Ramos (cell line): ENCODE results near the gene ARVCF.

ENCODE experiments used
- in situ Hi-C: fragments of 300-500 bp; cut with MboI; formaldehyde crosslinking; loops from one replicate; pipeline ENCODE4 v1.14.3; 2022; ENCODE audit warnings: low sequenced_read_pairs; ENCODE audit not compliant: unreplicated experiment

Gene ARVCF

DNA sequence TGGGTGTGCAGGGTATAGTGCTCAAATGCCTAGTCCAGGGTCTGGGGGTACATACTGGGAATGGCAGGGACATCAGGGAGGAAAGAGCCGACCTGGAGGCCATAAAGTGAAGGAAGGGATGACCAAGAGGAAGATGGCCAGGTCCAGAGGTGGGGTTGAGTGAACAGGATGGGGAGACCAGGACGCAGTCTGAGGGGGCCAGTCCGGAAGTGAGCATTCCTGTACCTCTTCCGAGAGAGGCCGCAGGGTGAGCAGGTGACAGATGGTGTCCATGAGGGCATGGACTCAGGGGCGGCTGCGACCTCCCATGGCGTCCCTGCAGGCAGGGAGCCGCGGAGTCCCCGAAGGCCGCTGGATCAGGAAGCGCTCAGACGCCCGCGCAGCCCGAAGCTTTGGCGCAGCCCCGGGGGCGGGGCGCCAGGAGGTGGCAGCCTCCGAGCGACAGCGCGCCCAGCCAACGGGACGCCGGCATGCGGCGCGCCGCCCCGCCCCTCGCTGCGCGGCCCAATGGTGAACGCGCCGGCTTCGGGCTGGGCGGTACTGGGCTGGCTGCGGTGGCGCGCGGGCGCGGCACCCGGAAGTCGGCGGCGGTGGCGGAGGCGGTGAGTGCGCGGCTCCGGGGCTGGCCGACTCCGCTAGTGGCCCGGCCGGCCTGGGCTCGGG, 4.0 kb upstream of the ARVCF start, which contains the start of gene TANGO2:
TANGO2 (plus strand) TSS at position 578 of the 663 bp plus-strand sequence. CDS start 15,689 bp downstream, outside the sequence.
- in situ Hi-C loops = no loop called here

DNA sequence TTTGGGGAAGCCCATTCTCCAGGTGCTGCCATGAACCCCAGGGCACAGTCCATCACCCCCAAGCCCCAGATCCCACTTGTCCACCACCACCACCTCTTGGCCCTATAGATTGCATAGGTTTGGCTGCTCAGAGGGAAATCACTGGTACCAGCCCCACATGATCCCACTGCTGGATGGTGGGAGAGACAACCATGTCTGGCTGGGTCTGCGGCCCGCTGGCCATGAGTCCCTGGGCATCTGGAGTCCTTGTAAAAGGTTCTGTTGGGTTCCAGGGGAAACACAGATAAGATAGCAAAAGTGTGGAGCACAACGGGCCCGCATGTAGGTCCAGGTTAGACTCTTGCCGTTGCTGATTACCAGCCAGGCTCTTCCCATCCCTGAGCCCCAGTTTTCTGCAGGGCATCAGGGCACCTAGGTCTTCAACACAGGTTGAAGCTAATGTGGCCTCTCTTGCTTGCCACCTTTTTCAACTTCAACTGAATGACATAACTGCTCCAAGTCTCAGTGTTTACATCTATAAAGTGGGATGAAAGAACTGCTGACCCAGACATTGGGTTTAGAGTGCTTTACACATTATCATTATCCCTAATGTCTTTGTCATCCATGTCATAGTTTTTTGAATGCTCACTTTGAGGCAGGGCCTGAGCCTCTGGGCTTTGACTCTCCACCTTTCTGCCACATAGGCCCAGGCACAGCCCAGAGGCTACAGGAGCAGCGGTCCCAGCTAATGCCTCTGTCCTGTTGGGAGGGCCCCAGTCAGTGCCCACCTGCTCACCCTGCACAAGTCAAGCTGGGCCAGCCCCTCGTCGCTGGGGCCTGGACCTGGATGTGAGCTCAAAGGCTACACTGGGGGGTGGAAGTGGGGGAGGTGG, 3.3 kb upstream of the ARVCF start:
- in situ Hi-C loops = no loop called here

DNA sequence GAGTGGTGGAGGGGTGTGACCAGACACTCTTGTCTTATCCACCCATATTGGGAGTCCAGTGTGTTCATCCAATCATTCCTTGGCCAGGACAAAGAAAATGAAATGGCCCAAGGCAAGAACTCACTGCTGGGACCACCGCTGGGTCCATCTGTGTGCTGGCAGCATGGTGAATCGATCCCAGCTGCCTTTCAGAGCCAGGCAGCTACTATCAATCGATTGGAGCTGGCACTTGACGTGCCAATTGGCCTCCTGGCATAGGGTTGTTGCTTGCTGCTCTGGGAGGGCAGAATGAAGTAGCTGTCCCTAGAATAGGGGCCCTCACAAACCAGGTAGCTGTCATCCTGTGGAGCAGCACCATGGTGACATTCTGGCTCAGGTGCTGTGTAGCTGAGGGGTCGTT, 1.4 kb upstream of the ARVCF start:
- in situ Hi-C loops = no loop called here

DNA sequence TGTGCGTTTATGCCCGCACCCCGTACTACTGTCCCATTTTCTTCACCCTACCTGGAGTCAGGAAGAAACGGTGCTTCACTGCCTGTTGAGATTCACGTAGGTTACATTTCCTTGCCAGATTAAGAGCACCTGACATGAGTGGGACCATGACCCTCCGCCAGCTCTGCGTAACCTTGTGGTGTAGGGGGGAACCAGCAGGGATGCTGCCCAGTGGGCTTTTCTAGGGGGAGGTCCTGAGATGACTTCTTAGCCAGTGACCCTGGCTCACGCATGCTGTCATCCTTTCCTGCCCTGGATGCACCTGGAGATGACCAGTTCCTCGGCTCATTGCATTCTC, 967 bp upstream of the ARVCF start:
- in situ Hi-C loops = no loop called here

DNA sequence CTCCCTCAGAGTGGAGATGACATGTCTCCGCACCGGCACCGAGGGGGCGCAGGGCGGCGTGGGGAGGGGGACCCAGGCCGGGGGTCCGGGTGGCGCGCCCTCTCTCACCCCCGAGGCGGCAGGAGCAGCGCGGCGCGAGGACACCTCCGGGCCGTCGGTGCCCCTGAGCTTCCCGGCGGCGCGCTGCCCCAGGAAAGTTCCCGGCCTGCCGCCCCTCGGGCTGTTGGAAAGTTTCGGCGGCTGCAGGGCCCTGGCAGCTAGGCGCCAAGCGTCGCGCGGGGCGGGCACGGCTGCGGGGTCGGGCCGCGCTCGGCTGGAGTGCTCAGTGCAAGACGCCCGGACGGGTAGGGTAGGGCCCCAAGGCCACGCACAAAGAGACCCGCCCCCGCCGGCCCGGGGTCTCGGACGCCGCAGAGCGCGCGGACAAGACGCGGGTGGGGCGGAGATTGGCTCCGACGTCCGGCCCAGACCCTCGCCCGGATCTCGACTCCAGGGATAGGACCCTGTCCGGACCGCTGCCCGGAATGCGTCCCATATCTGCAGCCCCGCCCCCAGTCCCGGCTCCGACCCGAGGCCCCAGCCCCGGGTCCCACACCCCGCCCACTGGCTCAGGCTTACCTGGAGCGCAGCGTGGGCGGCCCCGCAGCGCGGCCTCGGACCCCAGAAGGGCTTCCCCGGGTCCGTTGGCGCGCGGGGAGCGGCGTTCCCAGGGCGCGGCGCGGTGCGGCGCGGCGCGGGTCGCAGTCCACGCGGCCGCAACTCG, 471 bp downstream of the ARVCF start:
- in situ Hi-C loops = no loop called here

DNA sequence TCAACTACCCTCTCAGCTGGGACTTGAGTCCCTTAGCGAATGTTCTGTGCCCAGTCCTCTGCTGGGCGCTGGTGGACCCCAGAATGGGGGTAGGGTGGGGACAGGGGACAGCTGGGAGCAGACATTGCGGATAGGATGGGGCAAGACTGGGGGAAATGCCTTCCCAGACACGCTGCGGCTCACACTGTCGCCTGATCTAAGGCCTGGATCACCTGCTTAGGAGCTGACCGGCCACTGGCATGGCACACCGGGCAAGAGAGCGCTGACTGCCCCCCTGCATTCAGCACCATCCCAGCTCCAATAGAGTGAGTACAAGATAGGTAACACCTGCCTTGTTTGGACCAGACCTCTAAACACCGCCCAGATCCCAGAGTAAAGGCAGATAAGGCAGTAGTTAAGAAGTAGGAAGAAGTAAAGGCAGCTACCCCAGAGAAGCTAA, 1.4 kb downstream of the ARVCF start:
- in situ Hi-C loops = no loop called here

GRCh38 chr22:20014526-20015186, 2.0 kb downstream of the ARVCF start:
- in situ Hi-C loops = no loop called here

DNA sequence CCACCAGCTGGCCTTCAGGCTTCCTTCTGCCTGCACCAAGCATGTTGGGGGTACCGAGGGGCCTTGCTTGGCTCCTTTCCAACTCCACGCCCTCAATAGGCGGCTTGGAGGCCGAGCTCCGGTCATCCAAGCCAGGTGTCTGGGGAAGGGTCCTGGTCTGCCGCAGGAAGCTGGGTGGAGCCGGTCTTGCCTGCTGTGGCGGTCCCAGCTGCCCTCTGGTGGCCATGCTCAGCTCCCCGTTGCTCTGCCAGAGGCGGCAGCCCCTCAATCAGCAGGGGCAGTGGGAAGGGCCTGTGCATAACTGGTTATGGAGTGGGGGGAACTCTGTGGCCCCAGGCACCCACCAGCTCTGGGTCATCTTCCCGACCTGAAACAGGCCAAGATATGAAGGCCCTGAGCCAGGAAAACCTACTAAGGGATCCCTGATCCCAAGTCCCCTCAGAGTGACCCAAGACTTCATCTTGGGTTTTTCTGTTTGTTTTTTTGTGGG, 3.2 kb downstream of the ARVCF start:
- in situ Hi-C loops = no loop called here

GRCh38 chr22:20012741-20013331, 3.8 kb downstream of the ARVCF start:
- in situ Hi-C loops = no loop called here

DNA sequence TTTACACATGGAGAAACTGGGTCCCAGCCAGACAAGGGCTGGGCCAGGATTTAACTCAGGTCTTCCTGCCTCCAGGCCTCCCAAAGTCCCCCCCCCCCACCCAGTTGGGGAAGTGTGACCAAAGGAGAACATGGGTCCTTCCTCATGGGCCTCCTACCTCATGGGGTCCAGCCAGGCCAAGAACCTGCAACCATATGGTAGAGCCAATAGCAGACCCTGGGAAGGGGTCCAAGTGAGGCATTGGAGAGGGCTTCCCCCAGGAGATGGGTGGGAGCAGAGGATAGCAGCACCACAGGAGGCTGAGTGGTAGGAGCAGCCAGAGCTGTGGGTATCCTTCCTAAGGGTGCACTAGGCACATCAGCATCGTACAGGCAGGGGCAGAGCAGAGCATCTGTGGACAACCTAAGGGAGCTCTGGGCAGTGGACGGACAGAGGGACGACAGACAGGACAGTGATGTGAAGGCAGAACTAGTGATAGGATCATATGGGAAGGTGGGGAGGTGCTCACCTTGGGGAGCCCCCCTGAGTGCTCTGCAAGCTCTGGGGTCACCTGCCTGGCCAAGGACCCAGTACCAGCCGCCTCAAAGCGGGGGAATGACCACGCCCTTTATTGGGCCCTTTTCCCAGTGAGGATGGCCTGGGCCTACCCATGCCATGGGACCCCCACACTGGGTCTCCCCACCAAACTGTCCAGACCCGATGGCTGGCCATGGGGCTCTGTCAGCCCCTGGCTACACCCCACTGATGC, 4.5 kb downstream of the ARVCF start:
- in situ Hi-C loops = no loop called here

DNA sequence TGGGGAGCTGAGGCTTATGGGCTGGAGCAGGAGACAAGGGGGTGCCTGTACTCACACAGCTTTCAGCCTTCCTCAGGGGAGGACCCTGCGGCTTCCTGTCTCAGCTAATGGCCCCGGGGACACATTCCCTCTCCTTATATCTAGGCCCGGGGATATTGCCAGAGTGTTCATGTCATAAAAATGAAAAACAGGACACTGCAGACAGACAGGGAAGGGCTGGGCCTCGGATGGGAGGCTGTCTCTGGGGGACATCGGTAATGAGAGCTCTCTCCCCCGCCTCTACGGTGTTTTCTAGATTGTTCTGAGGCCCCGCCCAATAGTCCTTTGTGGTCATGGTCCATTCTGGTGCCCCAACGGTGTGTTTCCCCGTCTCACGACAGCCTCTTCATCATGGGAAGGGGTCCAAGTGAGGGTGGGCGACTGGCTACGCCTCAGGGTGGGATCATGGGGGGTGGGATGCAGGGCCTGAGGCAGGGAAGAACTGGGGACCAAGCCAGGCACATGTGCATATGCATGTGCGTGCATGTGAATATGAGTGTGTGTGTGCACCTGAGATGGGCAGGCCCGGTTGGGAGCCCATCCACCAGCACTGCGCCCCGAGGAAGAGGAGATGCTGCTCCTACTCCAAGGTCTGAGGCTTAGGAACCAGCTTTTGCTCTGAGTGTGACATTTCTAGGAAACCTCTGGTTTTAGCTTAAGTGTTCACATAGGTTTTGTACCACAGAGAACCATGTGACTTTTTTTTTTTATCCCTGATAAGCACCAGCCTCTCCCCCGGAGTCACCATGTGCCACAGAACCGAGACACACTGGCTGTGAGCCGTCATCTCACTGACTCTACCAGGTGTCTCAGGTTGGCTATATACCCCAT, 5.3 kb downstream of the ARVCF start:
- in situ Hi-C loops = no loop called here

GRCh38 chr22:20010307-20011122, 6.1 kb downstream of the ARVCF start:
- in situ Hi-C loops = no loop called here

DNA sequence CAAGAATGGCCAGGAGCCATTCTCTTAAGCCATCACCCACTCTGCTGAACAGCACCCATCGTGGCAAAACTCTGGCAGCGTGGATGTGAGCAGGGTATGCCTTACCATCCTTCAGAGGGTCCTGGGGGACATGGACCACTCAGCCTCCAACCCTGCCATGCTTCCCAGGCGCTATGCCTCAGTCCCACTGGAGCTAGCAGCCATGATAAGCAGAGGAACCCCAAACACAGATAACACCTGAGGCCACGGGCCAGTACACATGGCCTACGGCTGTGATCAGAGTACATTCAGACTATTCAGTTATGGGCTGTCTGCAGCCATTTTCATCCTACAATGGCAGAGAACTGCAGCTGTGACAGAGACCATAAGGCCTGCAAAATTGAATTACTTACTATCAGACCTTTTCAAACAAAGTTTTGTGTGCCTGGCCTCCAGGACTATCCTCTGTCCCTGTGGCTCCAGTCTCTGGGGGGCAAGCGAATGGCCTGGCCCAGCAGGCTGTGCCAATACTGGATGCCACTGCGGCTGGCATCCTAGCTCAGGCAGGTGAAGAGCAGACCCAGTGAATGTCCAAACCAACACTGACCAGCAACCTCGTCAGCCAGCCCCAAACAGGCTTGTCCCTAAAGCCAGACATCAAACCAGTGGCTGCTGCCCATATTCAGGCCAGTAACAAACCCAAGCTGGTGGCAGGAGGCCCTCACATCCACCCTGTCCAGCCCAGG, 6.9 kb downstream of the ARVCF start:
- in situ Hi-C loops = no loop called here

DNA sequence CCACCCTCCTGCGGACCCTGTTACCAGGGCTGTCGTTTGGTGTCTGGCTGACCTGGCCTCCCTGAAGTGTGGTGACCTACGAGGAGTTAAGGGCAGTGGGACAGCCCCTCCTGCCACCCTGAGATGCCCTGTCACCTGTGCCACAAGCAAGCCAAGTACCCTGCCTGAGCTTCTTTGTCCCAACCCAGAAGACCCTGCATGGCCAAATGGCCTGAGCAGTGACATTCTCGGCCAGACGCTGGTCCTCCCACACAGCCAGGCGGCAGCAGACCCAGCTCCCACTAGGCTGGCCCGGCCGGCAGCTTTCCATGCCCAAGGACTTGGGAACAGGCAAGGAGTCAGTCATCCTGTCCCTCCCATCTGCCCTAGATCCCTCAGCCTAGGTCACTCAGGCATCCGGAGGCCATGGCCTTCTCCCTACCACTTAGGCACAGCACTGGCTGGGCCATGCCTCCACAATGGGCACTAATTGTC, 7.6 kb downstream of the ARVCF start:
- in situ Hi-C loops = no loop called here

GRCh38 chr22:20008221-20008995, 8.2 kb downstream of the ARVCF start:
- in situ Hi-C loops = no loop called here

DNA sequence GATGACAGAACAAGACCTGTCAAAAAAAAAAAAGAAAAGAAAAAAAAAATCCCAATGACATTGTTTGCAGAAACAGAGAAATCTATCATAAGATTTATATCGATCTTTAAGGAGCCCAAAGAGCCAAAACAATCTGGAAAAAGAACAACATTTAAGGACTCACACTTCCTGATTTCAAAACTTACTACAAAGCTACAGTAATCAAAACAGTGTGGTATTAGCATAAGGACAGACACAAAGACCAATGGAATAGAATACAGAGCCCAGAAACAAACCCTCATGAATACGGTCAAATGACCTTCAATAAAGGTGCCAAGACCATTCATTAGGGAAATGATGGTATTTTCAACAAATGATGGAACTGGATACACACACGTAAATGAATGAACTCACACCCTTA, 12.2 kb downstream of the ARVCF start:
- in situ Hi-C loops = no loop called here
